HG03039 (cell line): ENCODE data around the gene RAB11FIP3.

Experiments used
- ATAC-seq: cut with Tn5 transposase; IDR thresholded peaks from one replicate; pipeline ENCODE4 v1.9.1; 2021; ENCODE audit warnings: mild to moderate bottlenecking, moderate library complexity; ENCODE audit not compliant: unreplicated experiment

RAB11FIP3 gene

GRCh38 chr16:529012-529575 is 103.6 kb downstream of the RAB11FIP3 start:
- ATAC-seq = no peak

- no peak for ATAC-seq
These were observed 104.8 kb downstream of the RAB11FIP3 start for GRCh38 chr16:530111-530817.

GRCh38 chr16:531494-532125 is 106.2 kb downstream of the RAB11FIP3 start:
- no peak for ATAC-seq

- no peak for ATAC-seq
These were observed 108.1 kb downstream of the RAB11FIP3 start for GRCh38 chr16:533391-534123.

- no peak for ATAC-seq
These were observed 108.7 kb downstream of the RAB11FIP3 start for GRCh38 chr16:534135-534534.

GRCh38 chr16:534856-535445 is 109.5 kb downstream of the RAB11FIP3 start:
- no peak for ATAC-seq

GRCh38 chr16:535446-536405 is 110.3 kb downstream of the RAB11FIP3 start:
- ATAC-seq = no peak

- ATAC-seq = no peak
These were observed 111.3 kb downstream of the RAB11FIP3 start for GRCh38 chr16:536746-537145.

GRCh38 chr16:537415-538335 is 112.2 kb downstream of the RAB11FIP3 start:
- no peak for ATAC-seq

- no peak for ATAC-seq
These were observed 114.6 kb downstream of the RAB11FIP3 start for GRCh38 chr16:539901-540530.

GRCh38 chr16:540645-541340 is 115.3 kb downstream of the RAB11FIP3 start:
- ATAC-seq = no peak

- no peak for ATAC-seq
These were observed 118.1 kb downstream of the RAB11FIP3 start for GRCh38 chr16:543301-544164.

- ATAC-seq = no peak
These were observed 119.1 kb downstream of the RAB11FIP3 start for GRCh38 chr16:544517-544916.

GRCh38 chr16:546909-547770 is 121.7 kb downstream of the RAB11FIP3 start:
- ATAC-seq = no peak

- no peak for ATAC-seq
These were observed 123.1 kb downstream of the RAB11FIP3 start for GRCh38 chr16:548586-548985.
